ENCODE results near the gene EFCAB11. TPM values are rescaled to one million over a fixed set of nuclear protein-coding genes. Genes with fewer than 3 reads are reported as not detected.

EFCAB11 gene
- total and polyA plus RNA-seq, 2 of the 8 experiments (the other 6 are each of a cell fraction or from before 2014, with no cell fraction given), result 6.8 to 12.8 TPM

DNA sequence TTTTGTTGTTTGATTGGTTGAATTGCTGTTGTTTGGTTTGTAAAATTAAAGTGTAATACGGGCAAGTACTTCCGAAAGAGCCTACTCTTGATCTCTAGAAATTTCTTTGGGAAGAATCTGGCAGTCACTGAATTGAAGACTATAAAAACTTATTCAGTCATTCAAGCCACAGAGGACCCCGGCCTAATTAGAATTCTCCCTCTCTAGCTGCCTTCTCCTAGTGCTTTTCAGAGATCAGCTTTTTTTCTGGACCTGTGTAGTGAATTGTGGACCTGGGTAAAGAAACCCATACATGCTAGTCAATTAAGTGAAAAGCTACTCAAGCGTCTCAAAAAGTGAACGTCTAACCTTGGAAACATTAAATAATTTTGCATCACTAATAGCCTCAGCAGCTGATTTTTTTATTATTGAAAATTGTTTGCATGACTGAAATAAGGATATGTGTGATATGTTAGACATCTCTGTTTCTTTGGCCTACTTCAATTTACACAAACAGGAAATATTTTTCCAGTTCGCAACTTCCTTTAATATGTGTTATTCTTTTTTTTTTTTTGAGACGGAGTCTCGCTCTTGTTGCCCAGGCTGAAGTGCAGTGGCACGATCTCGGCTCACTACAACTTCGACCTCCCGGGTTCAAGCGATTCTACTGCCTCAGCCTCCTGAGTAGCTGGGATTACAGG, 27.2 kb downstream of the EFCAB11 start (continued):
- no peak for TF ChIP-seq JUND (IDR thresholded peaks at IDR 0.05; ENCODE audit: low read length)
- TF ChIP-seq MAFK (IDR thresholded peaks at IDR 0.05; ENCODE audit: low read depth, low read length), result no peak
- TF ChIP-seq HDAC6 (IDR thresholded peaks at IDR 0.05; ENCODE audit: low read depth, low read length), result no peak
- TF ChIP-seq KDM1A (IDR thresholded peaks at IDR 0.05; ENCODE audit: borderline replicate concordance, low read length), result no peak
- TF ChIP-seq CBX5 (IDR thresholded peaks at IDR 0.05; ENCODE audit: low read depth, low read length), result no peak
- TF ChIP-seq RXRA (IDR thresholded peaks at IDR 0.05; ENCODE audit: insufficient read depth, low read depth, low read length), result no peak
- TF ChIP-seq ZNF274 (IDR thresholded peaks at IDR 0.05; ENCODE audit: borderline replicate concordance, extremely low read depth, low read length), result no peak
